GM20431 (cell line): ENCODE results near the gene OSBPL2.

Experiments
- in situ Hi-C: fragments of 300-500 bp; cut with MseI, MboI; formaldehyde crosslinking; loops from one replicate; pipeline ENCODE4 v1.15.0; 2020; ENCODE audit warnings: low sequenced_read_pairs; ENCODE audit not compliant: unreplicated experiment

The OSBPL2 gene

GRCh38 chr20:62293111-62293784, 54.9 kb downstream of the OSBPL2 start:
- in situ Hi-C loops, result no loop called here

- in situ Hi-C loops, result no loop called here
These were observed 55.6 kb downstream of the OSBPL2 start for GRCh38 chr20:62293946-62294345.

GRCh38 chr20:62294516-62294915, 56.2 kb downstream of the OSBPL2 start:
- in situ Hi-C loops, result no loop called here

DNA sequence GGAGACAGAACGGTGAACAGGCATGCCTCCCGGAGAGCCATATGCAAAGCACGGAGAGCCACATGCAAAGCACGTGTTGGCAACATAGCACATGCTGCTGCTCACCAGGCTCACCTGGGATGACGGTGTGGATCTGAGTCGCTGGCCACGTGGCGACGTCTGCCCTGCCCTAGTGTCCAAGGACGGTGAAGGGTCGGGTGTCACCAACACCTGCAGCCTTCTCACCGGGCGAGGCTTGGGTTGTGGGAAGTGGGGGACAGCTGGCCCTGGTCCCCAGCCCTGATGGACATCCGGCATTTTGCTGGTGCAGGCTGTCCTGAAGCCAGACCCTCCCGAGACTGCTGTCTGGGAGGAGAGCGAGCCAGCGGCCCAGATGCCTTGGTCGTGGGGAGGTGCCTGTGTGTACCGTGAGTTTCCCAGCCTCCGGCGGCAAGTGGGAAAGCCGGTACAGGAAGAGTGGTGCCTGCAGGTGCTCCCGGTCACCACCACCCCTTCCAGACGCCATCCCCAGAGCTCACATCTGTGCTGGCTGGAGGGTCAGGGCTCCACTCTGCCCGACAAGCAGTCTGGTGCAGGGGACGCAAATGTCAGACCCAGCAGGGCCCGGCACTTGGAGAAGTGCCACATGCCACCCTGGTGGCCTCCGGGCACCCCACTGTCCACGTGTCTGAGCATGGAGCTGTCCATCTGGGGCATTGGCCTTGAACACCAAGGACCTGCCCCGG, 58.6 kb downstream of the OSBPL2 start:
- in situ Hi-C loops, result no loop called here

DNA sequence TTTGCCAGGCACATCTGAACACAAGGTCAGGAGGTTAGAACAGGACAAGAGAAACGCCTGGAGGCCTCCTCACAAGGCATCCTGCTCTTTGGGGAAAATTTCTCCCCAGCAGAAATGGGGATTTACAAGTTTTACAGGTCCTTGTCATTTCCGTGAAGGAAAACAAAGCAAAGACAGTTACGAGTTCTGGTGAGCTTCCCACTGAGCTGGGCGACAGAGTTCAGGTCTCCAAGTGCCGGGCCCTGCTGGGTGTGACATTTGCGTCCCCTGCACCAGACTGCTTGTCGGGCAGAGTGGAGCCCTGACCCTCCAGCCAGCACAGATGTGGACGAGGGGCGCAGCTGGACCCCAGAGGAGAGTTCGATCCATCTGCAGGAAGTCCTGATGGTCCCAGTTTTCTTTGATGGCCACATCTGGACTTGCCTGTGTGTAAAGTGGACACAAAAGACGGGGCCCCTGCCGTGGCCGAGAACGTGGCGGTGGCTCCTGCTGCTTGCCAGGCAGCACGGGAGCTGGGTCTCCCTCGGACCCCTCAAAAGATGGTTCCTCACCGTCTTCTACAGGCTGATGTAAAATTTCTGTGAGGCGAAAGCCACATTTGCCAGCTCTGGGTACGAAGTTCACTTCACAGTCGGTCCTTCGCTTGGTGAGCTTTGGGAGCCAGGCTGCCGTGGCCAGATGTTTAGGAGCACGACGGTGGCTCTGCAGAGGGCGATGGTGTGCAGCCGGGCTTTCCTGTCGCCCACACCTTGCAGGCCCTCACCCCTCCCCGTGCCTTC, 59.3 kb downstream of the OSBPL2 start:
- in situ Hi-C loops, result no loop called here

DNA sequence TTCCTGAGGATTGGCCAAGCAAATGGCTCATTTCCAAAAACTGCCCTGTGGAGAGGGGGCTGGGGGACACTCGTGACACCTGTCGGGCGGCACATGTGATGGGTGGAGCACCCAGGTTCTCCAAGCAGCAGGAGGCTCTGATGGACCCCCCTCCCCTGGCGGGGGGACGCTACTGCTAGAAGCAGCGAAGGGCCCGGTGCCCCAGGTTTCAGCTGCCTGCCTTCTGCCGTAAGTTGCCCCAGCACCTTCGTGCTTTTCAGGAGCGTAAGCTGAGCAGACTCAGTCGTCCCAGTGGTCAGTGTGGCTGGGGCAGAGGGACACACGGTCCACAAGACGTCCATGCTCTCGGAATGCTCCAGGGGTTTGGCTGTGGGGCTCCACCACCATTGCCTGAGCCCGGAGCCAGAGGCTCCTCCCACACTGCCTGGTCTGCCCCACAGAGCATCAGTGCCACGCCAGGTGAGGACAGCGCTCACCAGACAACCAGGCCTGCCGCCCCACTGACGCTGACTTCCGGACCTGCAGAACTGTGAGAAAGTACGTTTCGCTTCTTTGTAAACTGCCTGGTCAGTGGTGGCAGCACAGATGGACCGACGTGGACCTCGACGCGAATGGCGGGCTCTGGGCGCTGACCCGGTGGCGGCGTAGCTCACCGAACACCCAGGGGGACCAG, 60.4 kb downstream of the OSBPL2 start:
- in situ Hi-C loops, result no loop called here

GRCh38 chr20:62299666-62300236, 61.4 kb downstream of the OSBPL2 start:
- in situ Hi-C loops, result loop anchor here (10.0 kb wide), 1 partner anchor 85 kb away; the partner anchor contains the start of gene RPS21

GRCh38 chr20:62300319-62300718, 62.0 kb downstream of the OSBPL2 start:
- in situ Hi-C loops, result loop anchor here (10.0 kb wide), 1 partner anchor 84 kb away; the partner anchor contains the start of gene RPS21

GRCh38 chr20:62301111-62301668, 62.9 kb downstream of the OSBPL2 start:
- in situ Hi-C loops, result loop anchor here (10.0 kb wide), 1 partner anchor 84 kb away; the partner anchor contains the start of gene RPS21

GRCh38 chr20:62301773-62302340, 63.5 kb downstream of the OSBPL2 start:
- in situ Hi-C loops, result loop anchor here (10.0 kb wide), 1 partner anchor 83 kb away; the partner anchor contains the start of gene RPS21

- in situ Hi-C loops, result loop anchor here (10.0 kb wide), 1 partner anchor 82 kb away; the partner anchor contains the start of gene RPS21
These were observed 64.2 kb downstream of the OSBPL2 start, which contains the start of gene ADRM1 for GRCh38 chr20:62302341-62303061. ADRM1 (plus strand) TSS chr20:62302997; CDS start chr20:62303569, 572 bp downstream.

- in situ Hi-C loops, result loop anchor here (10.0 kb wide), 1 partner anchor 82 kb away; the partner anchor contains the start of gene RPS21
These were observed 64.7 kb downstream of the OSBPL2 start for GRCh38 chr20:62303062-62303339.

DNA sequence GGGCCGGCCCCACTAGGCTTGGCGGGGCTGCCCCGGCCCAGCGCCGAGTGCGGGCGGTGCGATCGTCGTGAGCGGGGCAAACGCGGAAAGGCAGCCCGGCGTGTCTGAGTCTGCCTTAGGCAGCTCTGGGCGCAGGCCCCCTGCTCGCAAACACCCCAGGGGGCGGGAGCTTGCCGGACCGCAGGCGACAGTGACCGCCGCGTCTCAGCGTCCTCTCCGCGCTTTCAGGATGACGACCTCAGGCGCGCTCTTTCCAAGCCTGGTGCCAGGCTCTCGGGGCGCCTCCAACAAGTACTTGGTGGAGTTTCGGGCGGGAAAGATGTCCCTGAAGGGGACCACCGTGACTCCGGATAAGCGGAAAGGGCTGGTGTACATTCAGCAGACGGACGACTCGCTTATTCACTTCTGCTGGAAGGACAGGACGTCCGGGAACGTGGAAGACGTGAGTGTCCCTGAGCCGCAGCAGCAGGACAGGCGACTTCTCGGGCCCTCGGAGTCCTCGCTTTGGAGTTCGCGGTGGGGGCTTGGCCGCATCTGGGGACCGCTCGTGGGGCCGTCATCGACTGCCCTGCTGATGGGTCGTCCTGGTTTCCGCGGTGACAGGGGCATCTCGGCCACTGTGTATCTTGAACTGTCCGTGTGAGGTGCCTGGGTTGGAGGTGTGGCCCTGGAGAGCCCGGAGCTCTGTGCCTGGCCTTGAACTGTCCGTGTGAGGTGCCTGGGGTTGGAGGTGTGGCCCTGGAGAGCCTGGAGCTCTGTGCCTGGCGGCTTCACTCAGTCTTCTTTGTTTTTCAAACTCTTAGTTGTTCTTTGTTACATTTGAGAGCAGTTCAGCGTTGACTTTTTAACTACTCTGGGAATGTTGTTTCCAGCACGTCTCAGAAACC, 65.3 kb downstream of the OSBPL2 start:
- in situ Hi-C loops, result loop anchor here (10.0 kb wide), 1 partner anchor 81 kb away; the partner anchor contains the start of gene RPS21

GRCh38 chr20:62304331-62305148, 66.2 kb downstream of the OSBPL2 start:
- in situ Hi-C loops, result loop anchor here (10.0 kb wide), 1 partner anchor 80 kb away; the partner anchor contains the start of gene RPS21

DNA sequence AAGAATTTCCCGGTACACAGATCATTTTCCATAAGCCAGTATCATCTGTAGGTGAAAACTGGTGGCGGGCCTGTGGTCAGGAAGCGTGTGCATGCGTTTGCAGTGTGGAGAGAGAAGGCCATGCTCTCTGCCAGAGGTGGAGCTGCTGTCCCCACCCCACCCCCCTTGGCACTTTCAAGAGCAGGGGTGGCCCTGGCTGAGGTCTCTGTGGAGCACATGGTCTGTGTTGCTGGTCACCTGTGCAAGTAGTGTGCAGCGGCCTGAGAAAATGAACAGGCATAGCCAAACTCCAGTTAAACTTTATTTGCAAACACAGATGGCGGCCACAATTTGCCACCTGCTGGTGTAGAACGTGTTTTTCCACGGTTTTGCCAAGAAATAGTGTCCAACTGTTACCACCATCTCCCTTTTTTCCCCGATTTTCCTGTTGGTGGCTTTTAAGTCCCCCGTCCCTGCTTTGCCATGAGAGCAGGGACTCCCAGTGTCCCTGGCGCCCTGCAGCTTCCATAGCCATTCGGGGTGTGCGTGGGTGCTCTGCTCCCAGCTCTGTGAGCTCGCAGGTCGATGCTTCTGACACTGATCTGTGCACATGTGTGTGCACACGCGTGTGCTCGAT, 66.9 kb downstream of the OSBPL2 start:
- in situ Hi-C loops, result loop anchor here (10.0 kb wide), 1 partner anchor 80 kb away; the partner anchor contains the start of gene RPS21
